K562 (cell line): ENCODE results near the gene VPS4B. TPM values are rescaled to one million over a fixed set of nuclear protein-coding genes. Genes with fewer than 3 reads are reported as not detected.

Experiments used
- ARID3B ChIP-seq: fragments of 250-450 bp; sonication (Bioruptor Pico); IDR thresholded peaks from 2 replicates; pipeline ENCODE4 v1.4.0; 2020; ENCODE audit warnings: borderline replicate concordance
- CREM ChIP-seq: IDR thresholded peaks from 2 replicates; pipeline ENCODE4 v1.6.1; 2014; ENCODE audit warnings: antibody characterized with exemption, low read depth
- FOSL1 ChIP-seq: fragments of 200-800 bp; sonication (Bioruptor generic); conservative IDR thresholded peaks from 2 replicates; pipeline ENCODE4 v1.6.1; 2016; ENCODE audit warnings: missing genetic modification characterization, missing compliant biosample characterization
- HINFP ChIP-seq: fragments of 450-650 bp; conservative IDR thresholded peaks from 2 replicates; pipeline ENCODE4 v1.6.1; 2016; ENCODE audit warnings: missing genetic modification characterization, low read depth, mild to moderate bottlenecking, control low read depth, missing compliant biosample characterization
- MAZ ChIP-seq, 2 experiments: fragments of 450-650 bp in 1 of 2; sonication (generic) in 1 of 2; formaldehyde crosslinking; IDR thresholded peaks in 1 of 2; conservative IDR thresholded peaks in 1 of 2; 2 replicates each; pipeline versions ENCODE4 v1.4.0 to v1.5.0; 2020; ENCODE audit warnings: mild to moderate bottlenecking in 1 of 2, missing genetic modification reagents in 1 of 2
- MECOM ChIP-seq: fragments of 250-450 bp; sonication (Bioruptor Pico); IDR thresholded peaks from 2 replicates; pipeline ENCODE4 v1.8.0; 2022; ENCODE audit warnings: inconsistent platforms
- NELFE ChIP-seq: IDR thresholded peaks from 2 replicates; pipeline ENCODE4 v1.6.1; 2011; ENCODE audit warnings: mild to moderate bottlenecking; ENCODE audit not compliant: insufficient read depth, insufficient read length
- PKNOX1 ChIP-seq: fragments of 450-650 bp; IDR thresholded peaks from 2 replicates; pipeline ENCODE4 v1.6.1; 2016
- SRSF9 ChIP-seq: fragments of 200-400 bp; formaldehyde crosslinking; IDR thresholded peaks from 2 replicates; pipeline ENCODE4 v1.6.1; 2017; ENCODE audit warnings: low read depth, low read length, borderline replicate concordance
- ZBTB1 ChIP-seq: sonication (generic); formaldehyde crosslinking; IDR thresholded peaks from 2 replicates; pipeline ENCODE4 v1.8.1; 2023; ENCODE audit warnings: missing genetic modification reagents, low read depth, mild to moderate bottlenecking, borderline replicate concordance
- ZBTB49 ChIP-seq: sonication (generic); formaldehyde crosslinking; IDR thresholded peaks from 2 replicates; pipeline ENCODE4 v1.8.0; 2022; ENCODE audit warnings: missing genetic modification reagents, mild to moderate bottlenecking, borderline replicate concordance
- ZNF282 ChIP-seq: sonication (generic); formaldehyde crosslinking; IDR thresholded peaks from 2 replicates; pipeline ENCODE4 v1.8.1; 2023; ENCODE audit warnings: missing genetic modification reagents
- polyA plus RNA-seq, 8 experiments: library from polyadenylated mRNA; depleted of rRNA in 4 of 8; stranded (reverse) in 5 of 8; unstranded in 3 of 8; fragments of >200 nt; fragmentation: Nextera tagmentation in 2 of 8; fragmentation: Illumina TruSeq in 1 of 8; extraction: Ambion mirVana in 2 of 8; extraction: Trizol in 1 of 8; gene quantifications; 2 replicates each; pipeline versions ENCODE4 v1.2.1 to v1.2.3, GENCODE V29; 2011 to 2014; ENCODE audit warnings: inconsistent platforms in 1 of 8, missing spikeins in 1 of 8
- total RNA-seq, 7 experiments: library from RNA; depleted of rRNA in 6 of 7; stranded (reverse); fragments of >200 nt in 6 of 7; fragmentation: Illumina TruSeq in 2 of 7; extraction: Trizol in 2 of 7; gene quantifications; 2 replicates each; pipeline versions ENCODE4 v1.2.1 to v1.2.3, GENCODE V29; 2011 to 2021; ENCODE audit warnings: low replicate concordance in 1 of 7

Gene VPS4B
- total and polyA plus RNA-seq, 9 of the 15 experiments (the other 6 are each of a cell fraction or from before 2014, with no cell fraction given), result 7.3 to 16.4 (median 10.4) TPM

- peak; percentile 53; the same call in 1 of the 2 replicates for TF ChIP-seq ZBTB1 (CRISPR knock-in tag)
- no peak for TF ChIP-seq ZNF282 (CRISPR knock-in tag)
- TF ChIP-seq ARID3B (CRISPR knock-in tag), result no peak
- TF ChIP-seq CREM, result peak; percentile 99
- peak; percentile 36; the same call in 1 of the 2 replicates for TF ChIP-seq PKNOX1
- TF ChIP-seq ZBTB49 (CRISPR knock-in tag), result no peak
- no peak for TF ChIP-seq MECOM (CRISPR knock-in tag)
- TF ChIP-seq HINFP (tag), result no peak
- TF ChIP-seq MAZ (CRISPR knock-in tag; conservative IDR thresholded peaks at IDR 0.05 in 1 of 2, IDR thresholded peaks at IDR 0.05 in 1 of 2), result no peak; a peak in 3 of 4 replicates
- TF ChIP-seq FOSL1 (tag), result no peak; the same call in 1 of the 2 replicates
- TF ChIP-seq NELFE, result no peak
- no peak for TF ChIP-seq SRSF9
These were observed at the start of gene VPS4B (continued) for GRCh38 chr18:63422087-63422863.
